Skeletal muscle satellite cell (primary cell): ENCODE measurements around the gene C4orf50.

Experiments used
- H3K27me3 ChIP-seq: 2 replicates; pipeline ENCODE4 v1.7.0; 2013; ENCODE audit warnings: low read length; ENCODE audit not compliant: control insufficient read depth, insufficient read depth
- H3K36me3 ChIP-seq: 2 replicates; pipeline ENCODE4 v1.7.0; 2013; ENCODE audit warnings: mild to moderate bottlenecking, control low read depth, low read length; ENCODE audit not compliant: insufficient read depth
- H3K4me1 ChIP-seq: 2 replicates; pipeline ENCODE4 v1.7.0; 2013; ENCODE audit warnings: low read length; ENCODE audit not compliant: control insufficient read depth, insufficient read depth
- H3K4me2 ChIP-seq: 2 replicates; pipeline ENCODE4 v1.7.0; 2013; ENCODE audit warnings: mild to moderate bottlenecking, low read length
- H3K4me3 ChIP-seq: 2 replicates; pipeline ENCODE4 v1.7.0; 2013; ENCODE audit warnings: low read length
- H3K9ac ChIP-seq: 2 replicates; pipeline ENCODE4 v1.7.0; 2013; ENCODE audit warnings: mild to moderate bottlenecking, low read depth, low read length, moderate library complexity
- H3K9me3 ChIP-seq: replicated peaks from 2 replicates; pipeline ENCODE4 v1.7.0; 2013; ENCODE audit warnings: mild to moderate bottlenecking, control low read depth, low read length

Gene C4orf50

GRCh38 chr4:5900844-5901243 is 117.4 kb downstream of the C4orf50 start:
- H3K4me2 ChIP-seq: no peak overlapping the region
- no peaks in the 10 kb centered on the region for H3K4me1 ChIP-seq
- H3K9me3 ChIP-seq: no peaks in the 10 kb centered on the region
- H3K4me3 ChIP-seq: no peak overlapping the region
- H3K36me3 ChIP-seq: no peaks in the 10 kb centered on the region
- H3K9ac ChIP-seq: no peak overlapping the region
- H3K27me3 ChIP-seq: peaks cover 48% of the 10 kb centered on the region

GRCh38 chr4:5899881-5900280 is 118.3 kb downstream of the C4orf50 start:
- no peaks in the 10 kb centered on the region for H3K36me3 ChIP-seq
- H3K9ac ChIP-seq: no peak overlapping the region
- H3K27me3 ChIP-seq: peaks cover 57% of the 10 kb centered on the region
- no peaks in the 10 kb centered on the region for H3K9me3 ChIP-seq
- no peak overlapping the region for H3K4me2 ChIP-seq
- H3K4me3 ChIP-seq: no peak overlapping the region
- H3K4me1 ChIP-seq: no peaks in the 10 kb centered on the region

GRCh38 chr4:5899396-5899795 is 118.8 kb downstream of the C4orf50 start:
- no peaks in the 10 kb centered on the region for H3K36me3 ChIP-seq
- H3K27me3 ChIP-seq: peaks cover 62% of the 10 kb centered on the region

GRCh38 chr4:5897674-5898073 is 120.6 kb downstream of the C4orf50 start:
- Histone ChIP-seq H3K4me1 (no peaks in the 10 kb centered on the region), H3K36me3 (no peaks in the 10 kb centered on the region), H3K9me3 (no peaks in the 10 kb centered on the region), H3K9ac (no peak overlapping the region), H3K4me3 (no peak overlapping the region), H3K27me3 (peaks cover 70% of the 10 kb centered on the region), H3K4me2 (no peak overlapping the region)

More at GRCh38 chr4:5899396-5899795, 118.8 kb downstream of the C4orf50 start:
- Histone ChIP-seq H3K9me3 (no peaks in the 10 kb centered on the region), H3K9ac (no peak overlapping the region), H3K4me1 (no peaks in the 10 kb centered on the region), H3K4me3 (no peak overlapping the region), H3K4me2 (no peak overlapping the region)

GRCh38 chr4:5895287-5895686 is 122.9 kb downstream of the C4orf50 start:
- no peaks in the 10 kb centered on the region for H3K9me3 ChIP-seq
- no peak overlapping the region for H3K4me2 ChIP-seq
- no peak overlapping the region for H3K4me3 ChIP-seq
- peaks cover 86% of the 10 kb centered on the region for H3K27me3 ChIP-seq
- H3K4me1 ChIP-seq: no peaks in the 10 kb centered on the region
- H3K9ac ChIP-seq: no peak overlapping the region
- H3K36me3 ChIP-seq: no peaks in the 10 kb centered on the region

- peaks cover 89% of the 10 kb centered on the region for H3K27me3 ChIP-seq
- H3K9me3 ChIP-seq: no peaks in the 10 kb centered on the region
- H3K9ac ChIP-seq: no peak overlapping the region
- H3K4me3 ChIP-seq: no peak overlapping the region
- no peak overlapping the region for H3K4me2 ChIP-seq
- H3K4me1 ChIP-seq: no peaks in the 10 kb centered on the region
- no peaks in the 10 kb centered on the region for H3K36me3 ChIP-seq
These were observed 124.0 kb downstream of the C4orf50 start for GRCh38 chr4:5894266-5894665.

GRCh38 chr4:5893591-5893990 is 124.6 kb downstream of the C4orf50 start:
- H3K4me2 ChIP-seq: no peak overlapping the region
- no peak overlapping the region for H3K4me3 ChIP-seq
- H3K27me3 ChIP-seq: peaks cover 88% of the 10 kb centered on the region
- no peaks in the 10 kb centered on the region for H3K9me3 ChIP-seq
- no peaks in the 10 kb centered on the region for H3K4me1 ChIP-seq
- H3K9ac ChIP-seq: no peak overlapping the region
- no peaks in the 10 kb centered on the region for H3K36me3 ChIP-seq

GRCh38 chr4:5893004-5893580 is 125.1 kb downstream of the C4orf50 start, which contains the start of gene CRMP1:
TSS of gene CRMP1 (minus strand) at chr4:5893086. CDS start at chr4:5892969, 117 bp downstream.
- Histone ChIP-seq H3K9ac (no peak within 1 kb of the TSS), H3K36me3 (no peaks in the 10 kb centered on the region), H3K4me3 (no peak within 1 kb of the TSS), H3K4me1 (no peaks in the 10 kb centered on the region), H3K9me3 (no peaks in the 10 kb centered on the region), H3K27me3 (peaks cover 84% of the 10 kb centered on the region), H3K4me2 (peak within 1 kb of the TSS; percentile 47)

- H3K4me1 ChIP-seq: no peaks in the 10 kb centered on the region
- H3K27me3 ChIP-seq: peaks cover 83% of the 10 kb centered on the region
These were observed 125.8 kb downstream of the C4orf50 start for GRCh38 chr4:5892323-5893003.

GRCh38 chr4:5891563-5892322 is 126.5 kb downstream of the C4orf50 start:
- Histone ChIP-seq H3K9me3 (no peaks in the 10 kb centered on the region), H3K4me1 (no peaks in the 10 kb centered on the region), H3K36me3 (no peaks in the 10 kb centered on the region), H3K4me3 (no peak overlapping the region), H3K4me2 (no peak overlapping the region), H3K27me3 (peaks cover 83% of the 10 kb centered on the region), H3K9ac (no peak overlapping the region)

More at GRCh38 chr4:5892323-5893003, 125.8 kb downstream of the C4orf50 start:
- no peaks in the 10 kb centered on the region for H3K9me3 ChIP-seq
- no peaks in the 10 kb centered on the region for H3K36me3 ChIP-seq
- H3K4me3 ChIP-seq: no peak overlapping the region
- no peak overlapping the region for H3K9ac ChIP-seq
- peak overlapping the region; percentile 47 for H3K4me2 ChIP-seq

- H3K4me3 ChIP-seq: no peak overlapping the region
- H3K4me1 ChIP-seq: no peaks in the 10 kb centered on the region
- H3K9me3 ChIP-seq: no peaks in the 10 kb centered on the region
- H3K9ac ChIP-seq: no peak overlapping the region
- peaks cover 84% of the 10 kb centered on the region for H3K27me3 ChIP-seq
- H3K36me3 ChIP-seq: no peaks in the 10 kb centered on the region
- peak overlapping the region; percentile 13 for H3K4me2 ChIP-seq
These were observed 128.0 kb downstream of the C4orf50 start for GRCh38 chr4:5890063-5890727.
